ENCODE results near the gene DLST.

- no peak for TF ChIP-seq CTCF (IDR thresholded peaks at IDR 0.05)
- TF ChIP-seq POLR2A (IDR thresholded peaks at IDR 0.05): no peak
Observed at GRCh38 chr14:74852922-74853530, 28.7 kb upstream of the DLST start.
